HEK293 (cell line): Measurements from ENCODE around the gene ENTPD8.

Source experiments
- CTCF ChIA-PET: fragments of 350-600 bp; formaldehyde crosslinking; extraction: SDS; loops from one replicate; lab custom pipeline; 2021; ENCODE audit warnings: antibody characterized with exemption; lab: Yijun Ruan, JAX
- POLR2A ChIA-PET: fragments of 300-600 bp; formaldehyde crosslinking; extraction: SDS; loops from one replicate; lab custom pipeline; 2020; ENCODE audit warnings: antibody characterized with exemption, inconsistent platforms; lab: Yijun Ruan, JAX
- H3K27ac ChIP-seq: fragments of 200-500 bp; sonication (Bioruptor generic); 2 replicates; pipeline ENCODE4 v1.5.1; 2014; ENCODE audit warnings: low read depth, low read length, control low read depth, inconsistent platforms; ENCODE audit errors: extremely low read depth
- H3K36me3 ChIP-seq, 2 experiments: fragments of 200-500 bp in 1 of 2; sonication (Bioruptor generic) in 1 of 2; 1 replicate in 1 of 2; 2 replicates in 1 of 2; pipeline ENCODE4 v1.5.1; 2014 to 2017; ENCODE audit warnings: inconsistent platforms in 2 of 2, low read length in 2 of 2; ENCODE audit not compliant: control insufficient read depth in 2 of 2, insufficient read depth in 1 of 2
- H3K4me1 ChIP-seq: fragments of 200-500 bp; sonication (Bioruptor generic); 2 replicates; pipeline ENCODE4 v1.5.1; 2014; ENCODE audit warnings: mild to moderate bottlenecking, low read length, inconsistent platforms; ENCODE audit not compliant: control insufficient read depth, insufficient read depth
- H3K4me3 ChIP-seq: 2 replicates; pipeline ENCODE4 v1.5.1; 2011; ENCODE audit warnings: low read depth, mild to moderate bottlenecking, control low read depth, low read length, moderate library complexity
- H3K9me3 ChIP-seq: fragments of 200-500 bp; sonication (Bioruptor generic); 2 replicates; pipeline ENCODE4 v1.5.1; 2014; ENCODE audit warnings: low read depth, low read length, inconsistent platforms; ENCODE audit not compliant: control insufficient read depth, insufficient read depth
- AEBP2 ChIP-seq: fragments of 450-650 bp; formaldehyde crosslinking; IDR thresholded peaks from 2 replicates; pipeline ENCODE4 v1.5.1; 2016; ENCODE audit warnings: missing biosample characterization, missing genetic modification characterization, borderline replicate concordance
- EGR2 ChIP-seq: fragments of 450-650 bp; formaldehyde crosslinking; IDR thresholded peaks from 2 replicates; pipeline ENCODE4 v1.5.1; 2016; ENCODE audit warnings: low read depth, missing biosample characterization, missing genetic modification characterization
- GLI4 ChIP-seq: fragments of 450-650 bp; formaldehyde crosslinking; IDR thresholded peaks from 2 replicates; pipeline ENCODE4 v1.5.1; 2016; ENCODE audit warnings: missing biosample characterization, missing genetic modification characterization
- GLIS2 ChIP-seq: fragments of 450-650 bp; formaldehyde crosslinking; IDR thresholded peaks from 2 replicates; pipeline ENCODE4 v1.5.1; 2016; ENCODE audit warnings: missing biosample characterization, missing genetic modification characterization
- OSR2 ChIP-seq: fragments of 450-650 bp; formaldehyde crosslinking; IDR thresholded peaks from 2 replicates; pipeline ENCODE4 v1.5.1; 2016; ENCODE audit warnings: missing biosample characterization, missing genetic modification characterization
- PRDM1 ChIP-seq: fragments of 450-650 bp; formaldehyde crosslinking; IDR thresholded peaks from 2 replicates; pipeline ENCODE4; 2016; ENCODE audit warnings: missing biosample characterization, missing genetic modification characterization
- TSHZ1 ChIP-seq: fragments of 450-650 bp; formaldehyde crosslinking; IDR thresholded peaks from 2 replicates; pipeline ENCODE4 v1.5.1; 2016; ENCODE audit warnings: missing biosample characterization, missing genetic modification characterization, borderline replicate concordance
- ZBTB17 ChIP-seq: fragments of 450-650 bp; formaldehyde crosslinking; IDR thresholded peaks from 2 replicates; pipeline ENCODE4 v1.5.1; 2016; ENCODE audit warnings: missing biosample characterization, missing genetic modification characterization
- ZBTB21 ChIP-seq: fragments of 450-650 bp; formaldehyde crosslinking; IDR thresholded peaks from 2 replicates; pipeline ENCODE4 v1.5.1; 2017; ENCODE audit warnings: missing biosample characterization, missing genetic modification characterization
- ZIC2 ChIP-seq: fragments of 450-650 bp; formaldehyde crosslinking; IDR thresholded peaks from 2 replicates; pipeline ENCODE4 v1.5.1; 2016; ENCODE audit warnings: missing biosample characterization, missing genetic modification characterization
- ZNF112 ChIP-seq: fragments of 450-650 bp; formaldehyde crosslinking; IDR thresholded peaks from 2 replicates; pipeline ENCODE4 v1.5.0; 2017; ENCODE audit warnings: missing biosample characterization, missing genetic modification characterization
- ZNF221 ChIP-seq: fragments of 450-650 bp; formaldehyde crosslinking; IDR thresholded peaks from 2 replicates; pipeline ENCODE4 v1.5.1; 2017; ENCODE audit warnings: missing biosample characterization, missing genetic modification characterization, borderline replicate concordance
- ZNF223 ChIP-seq: fragments of 450-650 bp; formaldehyde crosslinking; IDR thresholded peaks from 2 replicates; pipeline ENCODE4 v1.5.1; 2016; ENCODE audit warnings: missing biosample characterization, missing genetic modification characterization
- ZNF248 ChIP-seq: fragments of 450-650 bp; formaldehyde crosslinking; IDR thresholded peaks from 2 replicates; pipeline ENCODE4 v1.5.1; 2017; ENCODE audit warnings: missing biosample characterization, missing genetic modification characterization
- ZNF645 ChIP-seq: fragments of 450-650 bp; formaldehyde crosslinking; IDR thresholded peaks from 2 replicates; pipeline ENCODE4; 2016; ENCODE audit warnings: missing biosample characterization, missing genetic modification characterization
- ZNF747 ChIP-seq: fragments of 450-650 bp; formaldehyde crosslinking; IDR thresholded peaks from 2 replicates; pipeline ENCODE4 v1.5.1; 2016; ENCODE audit warnings: missing biosample characterization, missing genetic modification characterization
- ZNF837 ChIP-seq: fragments of 450-650 bp; formaldehyde crosslinking; IDR thresholded peaks from 2 replicates; pipeline ENCODE4 v1.5.1; 2016; ENCODE audit warnings: missing biosample characterization, missing genetic modification characterization
- ZSCAN16 ChIP-seq: fragments of 450-650 bp; formaldehyde crosslinking; IDR thresholded peaks from 2 replicates; pipeline ENCODE4 v1.5.1; 2016; ENCODE audit warnings: missing biosample characterization, missing genetic modification characterization
- ZSCAN4 ChIP-seq: fragments of 450-650 bp; formaldehyde crosslinking; IDR thresholded peaks from 2 replicates; pipeline ENCODE4 v1.5.1; 2017; ENCODE audit warnings: missing biosample characterization, missing genetic modification characterization

The ENTPD8 gene

GRCh38 chr9:137395666-137396010, 45.5 kb downstream of the ENTPD8 start:
- ChIA-PET POLR2A (interaction anchor here (0.6 to 0.9 kb wide), 3 partner anchors 10 to 349 kb away, joined by 3 to 6 read pairs (median 4); no protein-coding TSS in a partner anchor), CTCF (no interaction called here)
- Histone ChIP-seq H3K36me3 (peaks cover 0 to 5% of the 10 kb centered on the region in 2 experiments; a peak in 1 of 3 replicates), H3K27ac (no peak overlapping the region), H3K9me3 (no peaks in the 10 kb centered on the region), H3K4me1 (no peaks in the 10 kb centered on the region), H3K4me3 (no peak overlapping the region)
- no peak for TF ChIP-seq OSR2 (tag by site-specific recombination)
- TF ChIP-seq GLIS2 (tag by site-specific recombination), result no peak
- TF ChIP-seq ZNF645 (tag by site-specific recombination), result no peak
- no peak for TF ChIP-seq ZNF223 (tag by site-specific recombination)
- TF ChIP-seq ZBTB17 (tag by site-specific recombination), result no peak

GRCh38 chr9:137394866-137395665, 46.1 kb downstream of the ENTPD8 start:
- ChIA-PET CTCF (interaction anchor here (0.7 to 0.8 kb wide), 2 partner anchors 76 to 108 kb away, joined by 3 to 4 read pairs; no protein-coding TSS in a partner anchor), POLR2A (interaction anchor here (0.9 kb wide), 1 partner anchor 13 kb away, joined by 3 read pairs; no protein-coding TSS in a partner anchor)
- Histone ChIP-seq H3K9me3 (no peaks in the 10 kb centered on the region), H3K36me3 (peaks cover 0 to 5% of the 10 kb centered on the region in 2 experiments; a peak in 1 of 3 replicates), H3K4me3 (no peak overlapping the region), H3K4me1 (no peaks in the 10 kb centered on the region), H3K27ac (no peak overlapping the region)
- TF ChIP-seq ZNF837, result no peak
- TF ChIP-seq AEBP2 (tag by site-specific recombination), result no peak
- TF ChIP-seq ZSCAN4 (tag by site-specific recombination), result no peak
- TF ChIP-seq ZNF747, result no peak
- no peak for TF ChIP-seq ZBTB21 (tag by site-specific recombination)
- no peak for TF ChIP-seq ZIC2
- no peak for TF ChIP-seq ZNF248 (tag by site-specific recombination)
- peak; percentile 33; the same call in 1 of the 2 replicates for TF ChIP-seq GLIS2 (tag by site-specific recombination)
- no peak for TF ChIP-seq GLI4 (tag by site-specific recombination)
- TF ChIP-seq ZNF221 (tag by site-specific recombination), result no peak
- TF ChIP-seq PRDM1, result no peak
- peak; percentile 58; the same call in 1 of the 2 replicates for TF ChIP-seq EGR2 (tag by site-specific recombination)
- no peak for TF ChIP-seq TSHZ1 (tag by site-specific recombination)
- no peak for TF ChIP-seq ZNF112 (tag by site-specific recombination)
- TF ChIP-seq ZSCAN16 (tag by site-specific recombination), result no peak
